GM18526 (cell line): ENCODE results near the gene DERA.

Experiments used
- POLR2A ChIP-seq: IDR thresholded peaks from 3 replicates; pipeline ENCODE4 v1.6.1; 2011; ENCODE audit not compliant: insufficient read length; ENCODE audit errors: extremely low read depth

DERA gene

DNA sequence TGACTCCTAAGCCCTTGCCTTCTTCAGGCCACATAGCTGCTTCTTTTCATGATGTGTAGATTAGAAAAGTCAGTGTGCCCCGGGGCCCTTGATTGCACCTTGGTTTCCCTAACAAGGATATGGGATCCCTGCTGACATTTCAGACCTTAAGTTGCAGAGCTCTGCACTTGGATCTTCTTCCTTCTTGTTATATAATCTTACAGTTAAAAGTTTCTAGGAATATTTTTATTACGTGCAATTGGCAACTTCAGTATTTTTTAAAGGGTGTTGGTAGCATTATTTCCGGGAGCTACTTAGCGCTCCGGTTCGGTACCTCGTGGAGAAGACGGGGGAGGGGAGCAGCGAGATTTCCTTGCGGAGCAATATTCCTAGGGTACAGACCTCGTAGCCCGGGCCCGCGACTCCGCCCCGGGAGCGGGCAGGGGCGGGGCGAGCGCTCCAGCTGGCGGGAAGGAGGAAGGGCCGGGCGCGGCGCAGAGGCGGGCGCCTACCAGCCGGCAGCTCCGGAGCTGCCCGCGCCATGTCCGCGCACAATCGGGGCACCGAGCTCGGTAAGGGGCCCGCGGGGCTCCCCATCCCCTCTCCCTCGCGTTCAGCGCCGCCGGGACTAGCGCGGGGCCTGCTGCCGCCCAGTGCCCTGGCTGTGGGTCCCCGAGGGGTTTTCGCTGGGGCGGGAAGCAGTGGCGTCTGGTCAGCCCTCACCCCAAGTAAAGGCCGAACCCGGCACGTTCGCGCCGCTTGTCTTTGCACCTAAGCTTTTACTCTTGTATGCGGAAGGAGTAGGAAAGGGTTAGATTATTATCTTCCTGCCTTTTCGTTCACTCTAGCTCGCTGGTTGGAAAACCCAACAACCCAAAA, at the start of gene DERA:
Gene DERA, plus strand, starts transcription at position 469 of the 858 bp plus-strand sequence. Its CDS starts 52 bp downstream, at position 521.
- TF ChIP-seq POLR2A, result peak; percentile 82

DNA sequence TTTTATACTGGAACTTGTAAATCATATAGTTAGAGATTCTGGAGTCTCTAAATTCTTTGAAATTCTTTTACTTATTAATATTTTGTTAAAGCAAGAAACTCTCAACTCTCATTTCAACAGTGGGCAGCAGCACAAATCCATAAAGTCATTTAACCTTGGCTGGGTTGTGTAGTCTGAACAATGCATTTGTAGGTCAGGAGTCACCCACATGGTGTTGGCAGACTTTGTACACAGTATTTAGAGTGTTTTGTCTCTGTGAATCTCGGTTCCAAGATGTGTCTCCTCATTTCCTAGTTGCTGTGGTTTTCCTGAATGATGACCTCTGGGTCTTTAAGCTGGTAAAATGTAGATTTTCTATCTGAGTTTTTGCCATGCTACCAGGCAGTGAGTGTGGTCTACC, 49.7 kb upstream of the DERA start:
- no peak for TF ChIP-seq POLR2A

DNA sequence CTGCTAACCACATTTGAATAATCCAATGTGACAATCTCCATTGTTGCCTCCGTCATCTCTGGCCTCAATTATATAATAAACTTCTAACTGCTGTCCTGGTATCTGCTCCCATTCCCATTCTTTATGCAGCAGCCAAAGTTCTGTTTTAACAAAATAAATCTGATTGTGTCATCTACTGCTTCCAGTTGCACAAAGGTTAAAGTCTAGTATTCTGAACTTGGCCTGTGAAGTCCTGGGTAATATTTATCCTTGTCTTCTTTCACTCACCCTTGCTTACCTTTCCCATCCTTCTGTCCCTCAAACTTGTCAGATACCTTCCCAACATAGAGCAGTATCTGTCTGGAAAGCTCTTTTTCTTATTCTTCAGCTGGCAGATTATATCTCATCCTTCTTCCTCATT, 48.3 kb upstream of the DERA start:
- TF ChIP-seq POLR2A, result no peak

- no peak for TF ChIP-seq POLR2A
These were observed 47.8 kb upstream of the DERA start for GRCh38 chr12:15863372-15863771.

DNA sequence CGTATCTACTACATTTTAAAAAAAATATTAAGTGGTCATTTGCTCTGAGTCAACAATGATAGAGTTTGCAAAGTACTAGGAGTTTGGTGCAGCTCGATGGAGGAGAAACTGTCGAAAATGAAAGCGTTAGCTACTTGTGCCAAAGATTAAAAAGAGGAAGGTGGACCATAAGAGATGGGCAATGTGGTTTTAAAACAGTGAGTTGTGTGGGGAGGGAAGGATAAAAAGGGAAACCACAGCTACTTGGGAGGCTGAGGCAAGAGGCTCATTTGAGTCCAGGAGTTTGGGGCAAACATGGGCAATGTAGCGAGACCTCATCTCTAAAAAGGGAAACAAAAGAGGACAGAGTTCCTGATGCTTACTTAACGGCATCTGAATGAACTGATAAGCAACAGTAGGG, 47.1 kb upstream of the DERA start:
- TF ChIP-seq POLR2A, result no peak

DNA sequence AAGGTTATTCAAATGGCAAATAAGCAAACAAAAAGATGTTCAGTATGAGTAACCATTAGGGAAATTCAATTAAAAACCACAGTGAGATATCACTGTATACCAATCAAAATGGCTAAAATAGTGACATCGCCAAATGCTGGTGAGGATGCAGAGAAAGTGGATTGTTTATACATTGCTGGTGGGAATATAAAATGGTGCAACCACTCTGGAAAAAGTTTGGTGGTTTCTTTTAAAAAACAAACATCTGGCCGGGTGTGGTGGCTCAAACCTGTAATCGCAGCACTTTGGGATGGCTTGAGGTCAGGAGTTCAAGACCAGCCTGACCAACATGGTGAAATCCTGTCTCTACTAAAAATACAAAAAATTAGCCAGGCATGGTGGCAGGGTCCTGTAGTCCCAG, 42.9 kb upstream of the DERA start:
- TF ChIP-seq POLR2A, result no peak

GRCh38 chr12:15873556-15873955, 37.6 kb upstream of the DERA start:
- TF ChIP-seq POLR2A, result no peak

- TF ChIP-seq POLR2A, result no peak
These were observed 35.3 kb upstream of the DERA start for GRCh38 chr12:15875863-15876262.

- TF ChIP-seq POLR2A, result no peak
These were observed 31.7 kb upstream of the DERA start for GRCh38 chr12:15879413-15879812.

DNA sequence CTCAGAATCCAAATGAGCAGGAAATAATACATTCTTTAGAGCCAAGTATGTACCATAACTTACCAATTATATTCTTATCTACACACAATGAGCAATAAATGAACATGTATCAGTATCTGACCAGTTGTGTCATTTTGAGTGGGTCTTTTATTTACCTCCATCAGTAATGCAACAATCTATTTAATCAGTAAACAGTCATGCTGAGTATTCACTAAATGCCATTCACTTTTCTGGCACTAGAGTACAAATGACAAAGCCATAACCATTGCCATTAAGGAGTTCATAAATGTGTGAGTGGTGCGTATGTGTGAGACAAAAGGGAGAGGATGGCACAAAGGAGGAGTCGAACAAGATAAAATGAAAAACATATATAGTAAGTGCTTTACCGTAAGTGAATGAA, 30.4 kb upstream of the DERA start:
- TF ChIP-seq POLR2A, result no peak

GRCh38 chr12:15882118-15882971, 28.8 kb upstream of the DERA start, which contains the start of gene STRAP:
STRAP (plus strand) TSS chr12:15882387; CDS start chr12:15882708, 321 bp downstream.
- peak; percentile 97 for TF ChIP-seq POLR2A

DNA sequence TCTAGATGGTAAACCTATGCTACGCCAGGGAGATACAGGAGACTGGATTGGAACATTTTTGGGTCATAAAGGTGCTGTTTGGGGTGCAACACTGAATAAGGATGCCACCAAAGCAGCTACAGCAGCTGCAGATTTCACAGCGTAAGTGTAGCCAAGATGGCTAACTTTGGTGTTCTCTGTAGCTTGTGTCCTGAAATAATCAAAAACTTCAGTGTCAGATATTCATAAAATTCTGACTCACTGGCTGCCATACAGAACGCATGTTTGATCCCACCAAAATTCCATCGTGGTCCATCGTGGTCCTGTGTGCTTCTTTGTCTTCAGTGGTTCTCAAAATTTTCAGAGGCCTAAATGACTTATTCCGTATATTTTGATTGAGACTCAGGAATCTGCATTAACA, 27.6 kb upstream of the DERA start:
- no peak for TF ChIP-seq POLR2A

DNA sequence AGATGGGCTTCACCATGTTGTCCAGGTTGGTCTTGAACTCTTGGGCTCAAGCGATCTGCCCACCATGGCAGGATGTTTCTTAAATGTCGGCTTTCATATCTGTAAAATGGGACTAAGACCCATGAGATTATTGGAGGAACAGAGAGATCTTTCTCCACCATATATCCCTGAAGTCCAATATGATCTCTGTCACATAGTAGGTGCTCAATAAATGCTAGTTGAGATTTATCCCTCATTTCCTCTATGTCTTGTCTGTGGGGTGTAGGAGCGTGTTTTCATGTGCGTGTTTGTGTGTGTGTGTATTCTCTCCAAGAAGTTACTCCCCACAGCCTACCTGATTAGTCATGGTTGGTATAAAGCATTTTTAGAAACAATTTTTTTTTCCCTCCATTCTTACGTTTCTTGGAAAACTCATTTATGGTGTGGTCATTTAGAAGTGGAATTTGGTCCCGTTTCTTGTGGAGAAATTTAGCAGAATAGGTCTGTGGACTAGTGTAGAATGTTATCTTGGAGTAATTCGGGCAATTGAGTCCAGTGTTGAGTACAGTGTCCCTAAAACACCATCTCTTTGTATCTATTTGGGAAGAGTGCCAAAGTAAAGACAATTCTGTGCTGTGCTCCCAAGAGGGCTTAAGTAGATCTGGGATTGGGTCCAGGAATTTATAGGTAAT, 24.6 kb upstream of the DERA start:
- TF ChIP-seq POLR2A, result no peak

DNA sequence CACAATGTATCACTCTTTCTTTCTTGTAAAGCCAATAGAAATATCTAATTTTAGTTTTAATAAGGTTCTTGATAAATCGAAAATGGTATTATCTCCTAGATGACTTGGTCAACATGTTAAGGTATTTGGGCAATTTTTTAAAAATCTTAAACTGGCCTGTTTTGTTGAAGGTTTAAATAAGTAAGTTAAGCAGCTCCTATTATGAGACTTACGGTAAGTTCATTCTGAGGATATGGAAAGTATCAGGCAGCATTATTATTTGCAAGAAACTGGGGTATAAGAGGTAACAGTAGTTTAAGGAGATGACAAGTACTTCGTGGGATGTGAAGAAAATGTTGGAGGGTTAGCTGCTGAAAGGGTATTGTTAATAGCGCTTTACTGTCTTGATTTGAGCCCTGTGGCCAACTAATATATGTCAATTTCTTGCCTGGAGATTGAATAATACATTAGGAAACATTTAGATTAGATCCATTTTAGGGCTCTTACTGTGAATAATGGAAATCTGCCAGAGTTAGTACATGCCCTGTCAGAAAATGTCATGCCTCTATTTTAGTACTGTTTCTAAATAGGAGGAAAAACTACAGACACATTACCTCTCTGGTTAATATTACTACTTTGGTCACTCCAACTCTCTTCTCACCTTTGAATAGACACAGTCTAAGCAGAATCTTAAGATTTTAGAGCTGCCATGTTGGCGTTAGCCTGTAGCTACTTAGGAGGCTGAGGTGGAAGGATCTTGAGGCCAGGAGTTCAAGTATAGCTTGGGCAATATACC, 23.9 kb upstream of the DERA start:
- TF ChIP-seq POLR2A, result no peak
